GM23338 (cell line): ENCODE results near the gene PHKB. TPM values are rescaled to one million over a fixed set of nuclear protein-coding genes. Genes with fewer than 3 reads are reported as not detected.

Source experiments
- ATAC-seq: fragments of 200-7000 bp; cut with Tn5 transposase; 3 replicates; pipeline ENCODE4 v1.9.1; 2020
- DNase-seq: peaks from one replicate; pipeline ENCODE4 v3.0.0-alpha.2; 2015; ENCODE audit warnings: low spot score
- H2AFZ ChIP-seq: fragments of 200-600 bp; sonication (generic); 2 replicates; pipeline ENCODE4 v1.8.0; 2016; ENCODE audit warnings: antibody characterized with exemption, mild to moderate bottlenecking, moderate library complexity
- H3F3A ChIP-seq: fragments of 200-600 bp; sonication (generic); replicated peaks from 2 replicates; pipeline ENCODE4 v1.8.0; 2017; ENCODE audit warnings: antibody characterized with exemption, mixed run types, low read depth
- H3K27ac ChIP-seq: fragments of 200-600 bp; sonication (generic); 2 replicates; pipeline ENCODE4 v1.6.1; 2016; ENCODE audit warnings: low read depth
- H3K27me3 ChIP-seq: fragments of 200-600 bp; sonication (generic); 2 replicates; pipeline ENCODE4 v1.8.0; 2016; ENCODE audit warnings: mild to moderate bottlenecking, mixed run types, moderate library complexity; ENCODE audit not compliant: insufficient read depth
- H3K36me3 ChIP-seq: fragments of 200-600 bp; sonication (generic); 2 replicates; pipeline ENCODE4 v1.8.0; 2016; ENCODE audit warnings: mild to moderate bottlenecking; ENCODE audit not compliant: insufficient read depth
- H3K4me1 ChIP-seq: fragments of 200-600 bp; sonication (generic); 2 replicates; pipeline ENCODE4 v1.8.0; 2016; ENCODE audit warnings: mild to moderate bottlenecking, moderate library complexity; ENCODE audit not compliant: insufficient read depth
- H3K4me2 ChIP-seq: fragments of 200-600 bp; sonication (generic); 2 replicates; pipeline ENCODE4 v1.7.1; 2017; ENCODE audit warnings: mixed run types
- H3K4me3 ChIP-seq: fragments of 200-600 bp; sonication (generic); 2 replicates; pipeline ENCODE4 v1.6.1; 2016; ENCODE audit warnings: mixed run types
- H3K79me2 ChIP-seq: fragments of 200-600 bp; sonication (generic); replicated peaks from 2 replicates; pipeline ENCODE4 v1.8.0; 2017; ENCODE audit warnings: mild to moderate bottlenecking; ENCODE audit not compliant: insufficient read depth
- H3K9me2 ChIP-seq: fragments of 200-600 bp; sonication (generic); 2 replicates; pipeline ENCODE4 v1.8.0; 2017; ENCODE audit not compliant: insufficient read depth
- H4K20me1 ChIP-seq: fragments of 200-600 bp; sonication (generic); replicated peaks from 2 replicates; pipeline ENCODE4 v1.8.0; 2017; ENCODE audit warnings: mild to moderate bottlenecking; ENCODE audit not compliant: insufficient read depth
- H3K27ac Mint-ChIP-seq: 2 replicates; pipeline ENCODE4 v1.8.0; 2020; ENCODE audit warnings: inconsistent platforms, mild to moderate bottlenecking, moderate library complexity, mixed read lengths
- H3K27me3 Mint-ChIP-seq: 3 replicates; pipeline ENCODE4 v1.8.0; 2022; ENCODE audit warnings: low read depth, mild to moderate bottlenecking, moderate library complexity, mixed read lengths, inconsistent platforms; ENCODE audit not compliant: insufficient read depth, poor library complexity
- H3K36me3 Mint-ChIP-seq: 3 replicates; pipeline ENCODE4 v1.8.0; 2021; ENCODE audit warnings: low read depth, mild to moderate bottlenecking, inconsistent platforms, moderate library complexity, mixed read lengths
- H3K4me1 Mint-ChIP-seq: 3 replicates; pipeline ENCODE4 v1.8.0; 2020; ENCODE audit warnings: mild to moderate bottlenecking, inconsistent platforms, mixed read lengths
- H3K4me3 Mint-ChIP-seq: 3 replicates; pipeline ENCODE4 v1.8.0; 2021; ENCODE audit warnings: moderate library complexity, mild to moderate bottlenecking, inconsistent platforms, mixed read lengths
- H3K9me3 Mint-ChIP-seq: 3 replicates; pipeline ENCODE4 v1.8.0; 2020; ENCODE audit warnings: moderate library complexity, mild to moderate bottlenecking, inconsistent platforms, mixed read lengths
- CREB1 ChIP-seq: fragments of 250-450 bp; sonication (Bioruptor Pico); IDR thresholded peaks from 2 replicates; pipeline ENCODE4 v1.5.0; 2020; ENCODE audit warnings: low read depth, mild to moderate bottlenecking, moderate library complexity
- CTCF ChIP-seq, 2 experiments: fragments of 200-600 bp in 1 of 2; sonication (generic) in 1 of 2; conservative IDR thresholded peaks; 2 replicates each; pipeline versions ENCODE4 v1.5.1 to v1.6.1; 2016 to 2017; ENCODE audit warnings: antibody characterized with exemption in 2 of 2, low read depth in 2 of 2, mild to moderate bottlenecking in 2 of 2, moderate library complexity in 1 of 2
- ETS1 ChIP-seq: IDR thresholded peaks from 2 replicates; pipeline ENCODE4 v1.6.1; 2016; ENCODE audit warnings: antibody characterized with exemption
- EZH2 ChIP-seq: fragments of 200-600 bp; sonication (generic); IDR thresholded peaks from one replicate; pipeline ENCODE4 v1.8.0; 2017; ENCODE audit warnings: antibody characterized with exemption, mild to moderate bottlenecking, low read depth; ENCODE audit not compliant: unreplicated experiment
- EZH2phosphoT487 ChIP-seq: fragments of 200-600 bp; sonication (generic); IDR thresholded peaks from one replicate; pipeline ENCODE4 v1.8.1; 2018; ENCODE audit warnings: antibody characterized with exemption; ENCODE audit not compliant: unreplicated experiment
- JUNB ChIP-seq: IDR thresholded peaks from one replicate; pipeline ENCODE4 v1.6.1; 2016; ENCODE audit warnings: antibody characterized with exemption; ENCODE audit not compliant: unreplicated experiment
- NANOG ChIP-seq: IDR thresholded peaks from 2 replicates; pipeline ENCODE4 v1.6.1; 2016; ENCODE audit warnings: antibody characterized with exemption, borderline replicate concordance
- POLR2AphosphoS5 ChIP-seq: IDR thresholded peaks from 2 replicates; pipeline ENCODE4 v1.6.1; 2016; ENCODE audit warnings: antibody characterized with exemption, low read depth
- REST ChIP-seq: IDR thresholded peaks from one replicate; pipeline ENCODE4 v1.6.1; 2018; ENCODE audit warnings: antibody characterized with exemption; ENCODE audit not compliant: unreplicated experiment
- STAT1 ChIP-seq: IDR thresholded peaks from one replicate; pipeline ENCODE4 v1.6.1; 2016; ENCODE audit warnings: antibody characterized with exemption; ENCODE audit not compliant: unreplicated experiment
- ZNF114 ChIP-seq: fragments of 250-450 bp; sonication (Bioruptor Pico); IDR thresholded peaks from 2 replicates; pipeline ENCODE4 v1.5.0; 2020; ENCODE audit warnings: mild to moderate bottlenecking, moderate library complexity
- ZNF331 ChIP-seq: fragments of 250-450 bp; sonication (Bioruptor Pico); IDR thresholded peaks from 2 replicates; pipeline ENCODE4 v1.5.0; 2020; ENCODE audit warnings: low read depth, mild to moderate bottlenecking, moderate library complexity
- ZNF462 ChIP-seq: fragments of 250-450 bp; sonication (Bioruptor Pico); IDR thresholded peaks from 2 replicates; pipeline ENCODE4 v1.5.0; 2020; ENCODE audit warnings: mild to moderate bottlenecking, moderate library complexity
- polyA plus RNA-seq: library from polyadenylated mRNA; unstranded; fragments of >200 nt; fragmentation: Nextera tagmentation; extraction: Ambion mirVana; gene quantifications from 2 replicates; pipeline ENCODE4 v1.2.1, GENCODE V29; 2016
- total RNA-seq: library from RNA; depleted of rRNA; stranded (reverse); fragments of >200 nt; shearing (Covaris generic); gene quantifications from 2 replicates; pipeline ENCODE4 v1.2.3, GENCODE V29; 2014

PHKB gene
- total and polyA plus RNA-seq, 2 experiments from 2014 or later: 20.3 to 57.3 TPM

GRCh38 chr16:47734081-47734857, 273.1 kb downstream of the PHKB start:
- no peak overlapping the region for H3K27ac Mint-ChIP-seq
- H3K4me1 Mint-ChIP-seq: peaks cover 23% of the 10 kb centered on the region
- Histone ChIP-seq H3K27me3 (no peaks in the 10 kb centered on the region), H2AFZ (no peak overlapping the region), H3K4me2 (no peak overlapping the region), H3K27ac (no peak overlapping the region), H3F3A (no peaks in the 10 kb centered on the region), H3K9me2 (no peaks in the 10 kb centered on the region), H3K36me3 (no peaks in the 10 kb centered on the region), H4K20me1 (no peaks in the 10 kb centered on the region), H3K4me1 (peaks cover 24% of the 10 kb centered on the region; the same call in 1 of the 2 replicates), H3K79me2 (no peaks in the 10 kb centered on the region), H3K4me3 (no peak overlapping the region)
- DNase-seq (no peak), ATAC-seq (no peak)
- peaks cover 6% of the 10 kb centered on the region; the same call in 2 of the 3 replicates for H3K9me3 Mint-ChIP-seq
- no peaks in the 10 kb centered on the region for H3K36me3 Mint-ChIP-seq
- TF ChIP-seq JUNB: no peak
- TF ChIP-seq ETS1: no peak
- TF ChIP-seq EZH2: no peak
- no peak for TF ChIP-seq NANOG
- no peak for TF ChIP-seq POLR2AphosphoS5
- TF ChIP-seq CTCF (conservative IDR thresholded peaks at IDR 0.05; ENCODE audit: low read depth in 2 of 2): no peak
- TF ChIP-seq ZNF462 (CRISPR knock-in tag): no peak
- no peak for TF ChIP-seq EZH2phosphoT487
- TF ChIP-seq ZNF114 (CRISPR knock-in tag): no peak
- TF ChIP-seq CREB1: no peak
- TF ChIP-seq STAT1: no peak
- no peak for TF ChIP-seq ZNF331
- no peak for TF ChIP-seq REST
- H3K27me3 Mint-ChIP-seq: peaks cover 2% of the 10 kb centered on the region
- H3K4me3 Mint-ChIP-seq: no peak overlapping the region
